Esophagus muscularis mucosa (tissue), 4 donors: Measurements from ENCODE around the gene PSPC1. TPM values are rescaled to one million over a fixed set of nuclear protein-coding genes. Genes with fewer than 3 reads are reported as not detected.

ENCODE experiments used
- DNase-seq: peaks from one replicate; pipeline ENCODE4 v3.0.0-alpha.2; 2017; ENCODE audit errors: extremely low spot score
- H3K27ac ChIP-seq, 4 donors: fragments of 200-600 bp; sonication (generic); replicated peaks in 1 of 4; 1 replicate in 3 of 4; 2 replicates in 1 of 4; pipeline ENCODE4 v1.5.1; 2016 to 2019; ENCODE audit warnings: mild to moderate bottlenecking in 1 of 4
- H3K27me3 ChIP-seq, 4 donors: fragments of 200-600 bp; sonication (generic); one replicate each; pipeline versions ENCODE4 v1.5.1 to v1.6.0; 2016 to 2019
- H3K36me3 ChIP-seq, 4 donors: fragments of 200-600 bp; sonication (generic); one replicate each; pipeline ENCODE4 v1.5.1; 2016 to 2019
- H3K4me1 ChIP-seq, 4 donors: fragments of 200-600 bp; sonication (generic); one replicate each; pipeline ENCODE4 v1.5.1; 2016 to 2019
- H3K4me3 ChIP-seq, 4 donors: fragments of 200-600 bp; sonication (generic); 1 replicate in 2 of 4; 2 replicates in 2 of 4; pipeline ENCODE4 v1.5.1; 2016 to 2019; ENCODE audit warnings: mild to moderate bottlenecking in 4 of 4, moderate library complexity in 1 of 4
- H3K9me3 ChIP-seq, 4 donors: fragments of 200-600 bp; sonication (generic); 1 replicate in 3 of 4; 2 replicates in 1 of 4; pipeline ENCODE4 v1.5.1; 2016 to 2019
- EP300 ChIP-seq: sonication (generic); formaldehyde crosslinking; IDR thresholded peaks from one replicate; pipeline ENCODE4 v1.6.1; 2017; ENCODE audit warnings: antibody characterized with exemption
- POLR2A ChIP-seq: fragments of 450-650 bp; IDR thresholded peaks from one replicate; pipeline ENCODE4 v1.6.1; 2017; ENCODE audit warnings: antibody characterized with exemption, moderate library complexity, mild to moderate bottlenecking, low read depth
- POLR2AphosphoS5 ChIP-seq, 2 donors: sonication (generic); formaldehyde crosslinking; IDR thresholded peaks; one replicate each; pipeline ENCODE4 v1.6.1; 2017; ENCODE audit warnings: antibody characterized with exemption in 2 of 2
- WGBS: methylation state at CpG from one replicate; pipeline ENCODE4 v1.1.5; 2018; 5-methylcytosine and 5-hydroxymethylcytosine counted together
- intact Hi-C: fragments of 100-400 bp; cut with DNase I; formaldehyde crosslinking; loops from one replicate; pipeline ENCODE4 v1.15.1; 2023
- total RNA-seq, 4 donors: library from RNA; depleted of rRNA; stranded (reverse); fragments of >200 nt; gene quantifications; one replicate each; pipeline versions ENCODE4 v1.1.0 to v1.2.1, GENCODE V29; 2016
- TF ChIP-seq, protein P1 (sequence below), 3 experiments: fragments of 200-600 bp in 2 of 3; fragments of 450-650 bp in 1 of 3; sonication (generic) in 2 of 3; IDR thresholded peaks; one replicate each; pipeline ENCODE4 v1.5.1; 2017 to 2019; ENCODE audit warnings: antibody characterized with exemption in 3 of 3, mild to moderate bottlenecking in 2 of 3, moderate library complexity in 1 of 3

PSPC1 gene
- total RNA-seq, 4 donors from 2014 or later, result 35.0 to 53.8 (median 48.4) TPM

DNA sequence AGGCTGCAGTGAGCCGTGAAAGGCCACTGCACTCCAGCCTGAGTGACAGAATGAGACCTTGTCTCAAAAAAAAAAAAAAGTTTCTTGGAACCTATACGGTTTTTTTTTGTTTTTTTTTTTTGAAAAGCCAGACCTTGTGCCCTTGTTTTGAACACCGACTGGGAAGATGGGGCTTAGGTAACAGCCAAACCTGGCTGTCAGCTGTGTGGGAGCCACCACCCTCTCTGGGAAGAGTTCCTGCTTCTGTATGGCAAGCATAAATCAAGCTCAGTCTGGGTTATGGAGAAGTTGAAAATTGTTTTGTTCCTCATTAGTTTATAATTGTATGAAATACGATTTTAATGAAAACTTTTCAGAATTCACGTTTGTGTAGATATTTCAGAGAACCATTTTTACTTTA lies 109.8 kb downstream of the PSPC1 start:
- TF ChIP-seq EP300 (no peak), POLR2AphosphoS5 (IDR thresholded peaks at IDR 0.05) (no peak)
- Histone ChIP-seq H3K9me3 (no peaks in the 10 kb centered on the region), H3K36me3 (peaks cover 44 to 86% (median 77%) of the 10 kb centered on the region in 4 donors), H3K27me3 (no peaks in the 10 kb centered on the region), H3K27ac (no peak overlapping the region), H3K4me1 (no peaks in the 10 kb centered on the region), H3K4me3 (no peak overlapping the region)
- intact Hi-C loops, result loop anchor here (10.0 kb wide), 2 partner anchors 112 to 192 kb away; partner anchors contain the start of genes PSPC1 and ZMYM5
- DNase-seq, result no peak
- WGBS, result 50% methylated on average over 5 of the region's 5 CpGs

DNA sequence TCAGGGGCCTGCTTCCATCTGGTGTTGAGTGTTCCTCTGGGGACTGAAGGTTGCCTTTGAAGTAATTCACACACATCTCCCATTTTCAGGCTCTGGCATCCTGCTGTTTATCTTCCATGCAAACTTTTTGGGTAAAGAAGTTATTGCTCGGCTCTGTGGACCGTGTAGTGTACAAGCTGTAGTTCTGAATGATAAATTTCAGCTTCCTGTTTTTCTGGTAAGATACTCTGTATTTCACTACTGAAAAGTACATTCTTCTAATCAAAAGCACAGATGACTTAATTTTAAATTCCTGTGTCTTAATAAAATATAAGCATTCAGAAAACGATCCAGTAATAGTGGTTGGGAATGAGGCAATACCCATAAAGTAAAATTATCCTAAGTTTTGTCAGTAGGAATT lies 112.6 kb downstream of the PSPC1 start:
- DNase-seq, result no peak
- TF ChIP-seq EP300, result no peak
- TF ChIP-seq POLR2AphosphoS5 (IDR thresholded peaks at IDR 0.05), result no peak
- no peak for TF ChIP-seq POLR2A
- TF ChIP-seq, protein P1, sequence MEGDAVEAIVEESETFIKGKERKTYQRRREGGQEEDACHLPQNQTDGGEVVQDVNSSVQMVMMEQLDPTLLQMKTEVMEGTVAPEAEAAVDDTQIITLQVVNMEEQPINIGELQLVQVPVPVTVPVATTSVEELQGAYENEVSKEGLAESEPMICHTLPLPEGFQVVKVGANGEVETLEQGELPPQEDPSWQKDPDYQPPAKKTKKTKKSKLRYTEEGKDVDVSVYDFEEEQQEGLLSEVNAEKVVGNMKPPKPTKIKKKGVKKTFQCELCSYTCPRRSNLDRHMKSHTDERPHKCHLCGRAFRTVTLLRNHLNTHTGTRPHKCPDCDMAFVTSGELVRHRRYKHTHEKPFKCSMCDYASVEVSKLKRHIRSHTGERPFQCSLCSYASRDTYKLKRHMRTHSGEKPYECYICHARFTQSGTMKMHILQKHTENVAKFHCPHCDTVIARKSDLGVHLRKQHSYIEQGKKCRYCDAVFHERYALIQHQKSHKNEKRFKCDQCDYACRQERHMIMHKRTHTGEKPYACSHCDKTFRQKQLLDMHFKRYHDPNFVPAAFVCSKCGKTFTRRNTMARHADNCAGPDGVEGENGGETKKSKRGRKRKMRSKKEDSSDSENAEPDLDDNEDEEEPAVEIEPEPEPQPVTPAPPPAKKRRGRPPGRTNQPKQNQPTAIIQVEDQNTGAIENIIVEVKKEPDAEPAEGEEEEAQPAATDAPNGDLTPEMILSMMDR (IDR thresholded peaks at IDR 0.05), result no peak
- H3K4me1 ChIP-seq, result peaks cover 0 to under 1% (median 0%) of the 10 kb centered on the region in 4 donors
- no peak overlapping the region for H3K4me3 ChIP-seq
- H3K27me3 ChIP-seq, result no peaks in the 10 kb centered on the region
- 60% methylated on average over 3 of the region's 3 CpGs for WGBS
- H3K36me3 ChIP-seq, result peaks cover 64 to 99% (median 97%) of the 10 kb centered on the region in 4 donors
- intact Hi-C loops, result loop anchor here (10.0 kb wide), 2 partner anchors 115 to 195 kb away; partner anchors contain the start of genes PSPC1 and ZMYM5
- no peaks in the 10 kb centered on the region for H3K9me3 ChIP-seq
- H3K27ac ChIP-seq, result no peak overlapping the region

DNA sequence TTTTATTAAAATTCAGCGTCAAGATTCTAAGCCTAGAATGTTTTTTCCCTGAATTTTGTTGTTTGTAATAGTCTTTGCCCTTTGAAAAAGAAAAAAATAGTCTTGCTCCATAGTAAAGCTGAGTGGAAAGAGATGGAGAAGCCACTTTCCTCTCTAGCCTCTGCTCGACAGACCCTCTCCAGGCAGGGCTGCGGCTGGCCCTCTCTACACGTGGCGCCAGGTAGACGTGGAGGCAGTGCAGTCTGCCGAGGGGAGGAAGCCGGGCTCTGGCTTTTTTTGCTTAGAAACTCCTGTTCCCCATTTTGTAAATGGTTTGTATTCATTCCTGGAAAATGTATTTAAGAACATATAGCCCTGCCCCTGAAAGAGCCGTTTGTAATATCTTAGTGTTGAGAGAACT lies 114.0 kb downstream of the PSPC1 start:
- DNase-seq, result no peak
- Histone ChIP-seq H3K4me1 (peaks cover 0 to 8% (median 0%) of the 10 kb centered on the region in 4 donors), H3K9me3 (no peaks in the 10 kb centered on the region), H3K36me3 (peaks cover 64 to 99% (median 97%) of the 10 kb centered on the region in 4 donors), H3K27ac (no peak overlapping the region), H3K27me3 (no peaks in the 10 kb centered on the region), H3K4me3 (no peak overlapping the region)
- TF ChIP-seq, protein P1 (IDR thresholded peaks at IDR 0.05), result no peak
- TF ChIP-seq EP300 (no peak), POLR2AphosphoS5 (IDR thresholded peaks at IDR 0.05) (no peak)
- 93% methylated on average over 9 of the region's 9 CpGs for WGBS
- intact Hi-C loops, result no loop called here

DNA sequence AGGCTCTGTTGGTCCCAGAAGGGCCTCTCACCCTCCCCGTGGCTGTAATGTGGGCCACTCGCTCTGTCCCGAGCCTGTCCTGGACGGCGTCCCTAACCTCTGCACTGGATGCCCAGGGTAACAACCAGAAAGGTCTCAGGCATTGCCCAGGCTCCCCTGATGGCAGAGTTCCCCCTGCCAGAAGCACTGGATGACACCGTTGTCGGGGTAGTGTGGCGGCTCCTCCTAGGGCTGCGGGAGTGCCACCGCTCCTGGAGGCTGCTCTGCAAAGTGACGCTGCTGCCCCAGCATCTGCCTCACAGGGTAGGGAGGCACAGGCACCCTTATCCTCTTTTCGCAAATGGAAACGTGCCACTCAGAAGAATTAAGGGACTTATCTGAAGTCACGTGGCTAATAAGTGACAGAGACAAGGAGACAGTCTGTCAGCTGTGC lies 117.3 kb downstream of the PSPC1 start:
- peaks cover 75 to 100% (median 98%) of the 10 kb centered on the region in 4 donors for H3K36me3 ChIP-seq
- H3K27ac ChIP-seq, result no peak overlapping the region
- peaks cover 0 to 8% (median 0%) of the 10 kb centered on the region in 4 donors for H3K4me1 ChIP-seq
- 86% methylated on average over 14 of the region's 14 CpGs for WGBS
- no peak for DNase-seq
- TF ChIP-seq POLR2AphosphoS5 (IDR thresholded peaks at IDR 0.05) (no peak), POLR2A (no peak), EP300 (no peak)
- TF ChIP-seq, protein P1 (IDR thresholded peaks at IDR 0.05), result no peak
- H3K9me3 ChIP-seq, result no peaks in the 10 kb centered on the region
- H3K4me3 ChIP-seq, result no peak overlapping the region
- intact Hi-C loops, result no loop called here
- no peaks in the 10 kb centered on the region for H3K27me3 ChIP-seq

- Histone ChIP-seq H3K36me3 (peaks cover 67 to 100% (median 95%) of the 10 kb centered on the region in 4 donors), H3K27ac (no peak overlapping the region), H3K4me3 (no peak overlapping the region), H3K9me3 (no peaks in the 10 kb centered on the region), H3K4me1 (peaks cover 0 to 8% (median 0%) of the 10 kb centered on the region in 4 donors), H3K27me3 (no peaks in the 10 kb centered on the region)
- no peak for TF ChIP-seq EP300
- no peak for TF ChIP-seq POLR2AphosphoS5 (IDR thresholded peaks at IDR 0.05)
- no peak for TF ChIP-seq POLR2A
- TF ChIP-seq, protein P1 (IDR thresholded peaks at IDR 0.05), result no peak
- no peak for DNase-seq
- intact Hi-C loops, result no loop called here
- 79% methylated on average over 14 of the region's 14 CpGs for WGBS
Observed at GRCh38 chr13:19664481-19665230, 118.1 kb downstream of the PSPC1 start.
